ENCODE measurements around the gene TES. TPM values are rescaled to one million over a fixed set of nuclear protein-coding genes. Genes with fewer than 3 reads are reported as not detected.

TES gene
- total and polyA plus RNA-seq, 9 of the 15 experiments (the other 6 are each of a cell fraction or from before 2014, with no cell fraction given) = 20.7 to 61.6 (median 53.8) TPM

DNA sequence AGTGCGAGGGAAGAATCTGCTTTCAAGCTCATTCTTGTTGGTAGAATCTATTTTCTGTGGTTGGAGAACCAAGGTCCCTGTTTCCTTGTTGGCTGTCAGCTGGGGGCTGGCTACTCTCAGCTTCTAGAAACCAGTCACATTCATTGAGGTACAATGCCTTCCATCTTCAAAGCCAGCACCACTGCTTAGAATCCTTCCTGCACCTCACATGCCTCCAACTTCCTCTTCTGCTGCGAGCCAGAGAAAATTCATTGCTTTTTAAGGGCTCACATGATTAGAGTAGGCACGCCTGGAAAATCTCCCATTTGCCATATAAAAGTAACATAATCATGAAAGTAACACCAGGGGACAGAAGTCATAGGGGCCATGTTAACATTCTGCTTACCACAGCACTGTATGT lies 28.7 kb downstream of the TES start:
- ChIA-PET POLR2A (interaction anchor here (1.1 kb wide), 1 partner anchor 27 kb away, joined by 4 read pairs; no protein-coding TSS in a partner anchor), CTCF (ENCODE audit: low intra/inter-chr PET ratio) (no interaction called here)
- no peaks in the 10 kb centered on the region for H3K27me3 ChIP-seq (ENCODE audit: control insufficient read depth in 2 of 2, insufficient read depth in 2 of 2, low read length in 2 of 2)
- in situ Hi-C loops (cut with MboI) (loop anchor here (5.0 kb wide), 1 partner anchor 62 kb away; no protein-coding TSS in a partner anchor), intact Hi-C loops (cut with micrococcal nuclease) (no loop called here)
- no peak for FAIRE-seq
- H3K9me1 ChIP-seq (ENCODE audit: control insufficient read depth, insufficient read depth, low read length) = no peaks in the 10 kb centered on the region
- H3K4me3 ChIP-seq = no peak overlapping the region
- ATAC-seq = no peak; the same call in 2 of the 3 replicates
- H3K9me3 ChIP-seq (replicated peaks; ENCODE audit: control insufficient read depth, insufficient read depth, low read depth, low read length) = no peaks in the 10 kb centered on the region
- TF ChIP-seq ZNF165 (CRISPR knock-in tag; IDR thresholded peaks at IDR 0.05; ENCODE audit: borderline replicate concordance) (no peak), ZNF583 (CRISPR knock-in tag; IDR thresholded peaks at IDR 0.05) (no peak), ARHGAP35 (IDR thresholded peaks at IDR 0.05; ENCODE audit: partially characterized antibody) (no peak), CCNT2 (IDR thresholded peaks at IDR 0.05; ENCODE audit: borderline replicate concordance, extremely low read depth, insufficient read length, low read depth, low read length) (no peak), SOX6 (IDR thresholded peaks at IDR 0.05) (no peak), POLR2AphosphoS5 (IDR thresholded peaks at IDR 0.05; ENCODE audit: control insufficient read depth, insufficient read depth, low read depth, low read length) (no peak)
- TF ChIP-seq, protein P1, sequence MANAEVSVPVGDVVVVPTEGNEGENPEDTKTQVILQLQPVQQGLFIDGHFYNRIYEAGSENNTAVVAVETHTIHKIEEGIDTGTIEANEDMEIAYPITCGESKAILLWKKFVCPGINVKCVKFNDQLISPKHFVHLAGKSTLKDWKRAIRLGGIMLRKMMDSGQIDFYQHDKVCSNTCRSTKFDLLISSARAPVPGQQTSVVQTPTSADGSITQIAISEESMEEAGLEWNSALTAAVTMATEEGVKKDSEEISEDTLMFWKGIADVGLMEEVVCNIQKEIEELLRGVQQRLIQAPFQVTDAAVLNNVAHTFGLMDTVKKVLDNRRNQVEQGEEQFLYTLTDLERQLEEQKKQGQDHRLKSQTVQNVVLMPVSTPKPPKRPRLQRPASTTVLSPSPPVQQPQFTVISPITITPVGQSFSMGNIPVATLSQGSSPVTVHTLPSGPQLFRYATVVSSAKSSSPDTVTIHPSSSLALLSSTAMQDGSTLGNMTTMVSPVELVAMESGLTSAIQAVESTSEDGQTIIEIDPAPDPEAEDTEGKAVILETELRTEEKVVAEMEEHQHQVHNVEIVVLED (CRISPR knock-in tag; IDR thresholded peaks at IDR 0.05) = no peak
- TF ChIP-seq, protein P2, sequence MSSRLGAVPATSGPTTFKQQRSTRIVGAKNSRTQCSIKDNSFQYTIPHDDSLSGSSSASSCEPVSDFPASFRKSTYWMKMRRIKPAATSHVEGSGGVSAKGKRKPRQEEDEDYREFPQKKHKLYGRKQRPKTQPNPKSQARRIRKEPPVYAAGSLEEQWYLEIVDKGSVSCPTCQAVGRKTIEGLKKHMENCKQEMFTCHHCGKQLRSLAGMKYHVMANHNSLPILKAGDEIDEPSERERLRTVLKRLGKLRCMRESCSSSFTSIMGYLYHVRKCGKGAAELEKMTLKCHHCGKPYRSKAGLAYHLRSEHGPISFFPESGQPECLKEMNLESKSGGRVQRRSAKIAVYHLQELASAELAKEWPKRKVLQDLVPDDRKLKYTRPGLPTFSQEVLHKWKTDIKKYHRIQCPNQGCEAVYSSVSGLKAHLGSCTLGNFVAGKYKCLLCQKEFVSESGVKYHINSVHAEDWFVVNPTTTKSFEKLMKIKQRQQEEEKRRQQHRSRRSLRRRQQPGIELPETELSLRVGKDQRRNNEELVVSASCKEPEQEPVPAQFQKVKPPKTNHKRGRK (tag; IDR thresholded peaks at IDR 0.05) = no peak
- TF ChIP-seq, protein P3, sequence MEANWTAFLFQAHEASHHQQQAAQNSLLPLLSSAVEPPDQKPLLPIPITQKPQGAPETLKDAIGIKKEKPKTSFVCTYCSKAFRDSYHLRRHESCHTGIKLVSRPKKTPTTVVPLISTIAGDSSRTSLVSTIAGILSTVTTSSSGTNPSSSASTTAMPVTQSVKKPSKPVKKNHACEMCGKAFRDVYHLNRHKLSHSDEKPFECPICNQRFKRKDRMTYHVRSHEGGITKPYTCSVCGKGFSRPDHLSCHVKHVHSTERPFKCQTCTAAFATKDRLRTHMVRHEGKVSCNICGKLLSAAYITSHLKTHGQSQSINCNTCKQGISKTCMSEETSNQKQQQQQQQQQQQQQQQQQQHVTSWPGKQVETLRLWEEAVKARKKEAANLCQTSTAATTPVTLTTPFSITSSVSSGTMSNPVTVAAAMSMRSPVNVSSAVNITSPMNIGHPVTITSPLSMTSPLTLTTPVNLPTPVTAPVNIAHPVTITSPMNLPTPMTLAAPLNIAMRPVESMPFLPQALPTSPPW (CRISPR knock-in tag; IDR thresholded peaks at IDR 0.05) = no peak
- TF ChIP-seq, protein P4, sequence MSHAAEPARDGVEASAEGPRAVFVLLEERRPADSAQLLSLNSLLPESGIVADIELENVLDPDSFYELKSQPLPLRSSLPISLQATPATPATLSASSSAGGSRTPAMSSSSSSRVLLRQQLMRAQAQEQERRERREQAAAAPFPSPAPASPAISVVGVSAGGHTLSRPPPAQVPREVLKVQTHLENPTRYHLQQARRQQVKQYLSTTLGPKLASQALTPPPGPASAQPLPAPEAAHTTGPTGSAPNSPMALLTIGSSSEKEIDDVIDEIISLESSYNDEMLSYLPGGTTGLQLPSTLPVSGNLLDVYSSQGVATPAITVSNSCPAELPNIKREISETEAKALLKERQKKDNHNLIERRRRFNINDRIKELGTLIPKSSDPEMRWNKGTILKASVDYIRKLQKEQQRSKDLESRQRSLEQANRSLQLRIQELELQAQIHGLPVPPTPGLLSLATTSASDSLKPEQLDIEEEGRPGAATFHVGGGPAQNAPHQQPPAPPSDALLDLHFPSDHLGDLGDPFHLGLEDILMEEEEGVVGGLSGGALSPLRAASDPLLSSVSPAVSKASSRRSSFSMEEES (CRISPR knock-in tag; IDR thresholded peaks at IDR 0.05) = no peak
- DNase-seq (ENCODE audit: extremely low read depth in 1 of 4, low spot score in 3 of 4) = no peak
- no peak overlapping the region for H2AFZ ChIP-seq (ENCODE audit: low read depth, low read length)
- no peaks in the 10 kb centered on the region for H3K4me1 ChIP-seq (replicated peaks in 1 of 2; ENCODE audit: control insufficient read depth in 2 of 2, insufficient read depth in 2 of 2, low read length in 2 of 2)
- no peak overlapping the region for H3K9ac ChIP-seq (ENCODE audit: insufficient read depth in 1 of 2, low read depth in 2 of 2, low read length in 2 of 2)
- 0 out of 3 replicates have a peak, but pooled peaks cover 2% of the 10 kb centered on the region for H3K36me3 ChIP-seq (ENCODE audit: control insufficient read depth, insufficient read depth, low read length)
- H3K4me2 ChIP-seq (ENCODE audit: insufficient read depth, low read length) = no peak overlapping the region
- H3K27ac ChIP-seq (ENCODE audit: extremely low read depth, low read depth, low read length) = no peak overlapping the region
- H4K20me1 ChIP-seq (replicated peaks; ENCODE audit: control insufficient read depth, insufficient read depth, low read length) = no peaks in the 10 kb centered on the region
- no peaks in the 10 kb centered on the region for H3K79me2 ChIP-seq (ENCODE audit: control insufficient read depth, insufficient read depth, low read length)
- BruUV-seq (replicated peaks) = no TSS peak
- 52% methylated on average over 3 of the region's 3 CpGs for WGBS (ENCODE audit: insufficient coverage, low coverage, missing lambda C conversion rate)

Measured in K562 (cell line).